Endothelial cell of umbilical vein (primary cell): ENCODE results near the gene SSH3. TPM values are rescaled to one million over a fixed set of nuclear protein-coding genes. Genes with fewer than 3 reads are reported as not detected.

Source experiments
- BruUV-seq: library from RNA; stranded (reverse); fragments of 400-500 nt; replicated peaks from 2 replicates; lab custom pipeline; 2021; lab: Mats Ljungman, UMichigan
- CTCF ChIA-PET: fragments of 300-600, 350-600 bp; sonication (Branson Sonifier 250); formaldehyde crosslinking; loops from one replicate; lab custom pipeline; 2021; ENCODE audit warnings: antibody characterized with exemption, inconsistent platforms; lab: Charles Lee
- POLR2A ChIA-PET: fragments of 300-600, 350-600 bp; sonication (Branson Sonifier 250); formaldehyde crosslinking; loops from one replicate; lab custom pipeline; 2021; ENCODE audit warnings: antibody characterized with exemption, inconsistent platforms; lab: Charles Lee
- DNase-seq: peaks from one replicate; pipeline ENCODE4 v3.0.0-alpha.2; 2011; ENCODE audit warnings: low read depth, low spot score
- FAIRE-seq: peaks from 2 replicates; lab custom pipeline; 2011; peaks lifted over from hg19 to GRCh38; lab: Jason Lieb, UNC
- H2AFZ ChIP-seq: 2 replicates; pipeline ENCODE4 v1.6.0; 2012; ENCODE audit warnings: low read depth, low read length, control low read depth, inconsistent platforms
- H3K27ac ChIP-seq: 2 replicates; pipeline ENCODE4 v1.5.1; 2011; ENCODE audit warnings: low read depth, mild to moderate bottlenecking, control low read depth, low read length, moderate library complexity; ENCODE audit not compliant: insufficient read depth
- H3K27me3 ChIP-seq, 2 experiments: 2 replicates each; pipeline versions ENCODE4 v1.6.0 to v1.6.1; 2011; ENCODE audit warnings: low read length in 2 of 2, mixed read lengths in 1 of 2; ENCODE audit not compliant: control insufficient read depth in 2 of 2, insufficient read depth in 2 of 2
- H3K36me3 ChIP-seq, 2 experiments: 2 replicates in 1 of 2; 3 replicates in 1 of 2; pipeline ENCODE4 v1.5.1; 2011; ENCODE audit warnings: low read length in 2 of 2, mild to moderate bottlenecking in 1 of 2, moderate library complexity in 1 of 2; ENCODE audit not compliant: control insufficient read depth in 2 of 2, insufficient read depth in 2 of 2; ENCODE audit errors: extremely low read depth in 1 of 2
- H3K4me1 ChIP-seq: 3 replicates; pipeline ENCODE4 v1.5.1; 2011; ENCODE audit warnings: mild to moderate bottlenecking, low read length; ENCODE audit not compliant: control insufficient read depth, insufficient read depth; ENCODE audit errors: extremely low read depth
- H3K4me2 ChIP-seq: 2 replicates; pipeline ENCODE4 v1.6.1; 2011; ENCODE audit warnings: low read length, control low read depth, mixed read lengths; ENCODE audit not compliant: insufficient read depth
- H3K4me3 ChIP-seq, 3 experiments: fragments of 200-600 bp in 1 of 3; sonication (generic), shearing (Covaris generic) in 1 of 3; replicated peaks in 1 of 3; 2 replicates each; pipeline ENCODE4 v1.5.1; 2011 to 2016; ENCODE audit warnings: control low read depth in 3 of 3, low read length in 3 of 3, mild to moderate bottlenecking in 2 of 3, inconsistent platforms in 1 of 3, low read depth in 1 of 3, moderate library complexity in 1 of 3; ENCODE audit not compliant: insufficient read depth in 1 of 3
- H3K79me2 ChIP-seq: 2 replicates; pipeline ENCODE4 v1.6.0; 2012; ENCODE audit warnings: low read length, inconsistent platforms; ENCODE audit not compliant: control insufficient read depth, insufficient read depth
- H3K9ac ChIP-seq: replicated peaks from 2 replicates; pipeline ENCODE3; 2011; ENCODE audit warnings: low read length, control low read depth; ENCODE audit not compliant: insufficient read depth; ENCODE audit errors: extremely low read depth
- H3K9me1 ChIP-seq: replicated peaks from 3 replicates; pipeline ENCODE4 v1.6.0; 2011; ENCODE audit warnings: mild to moderate bottlenecking, low read length; ENCODE audit not compliant: control insufficient read depth, insufficient read depth; ENCODE audit errors: extremely low read depth
- H3K9me3 ChIP-seq: replicated peaks from 2 replicates; pipeline ENCODE4 v1.5.1; 2012; ENCODE audit warnings: low read length, inconsistent platforms; ENCODE audit not compliant: control insufficient read depth, insufficient read depth
- H4K20me1 ChIP-seq: replicated peaks from 2 replicates; pipeline ENCODE3; 2011; ENCODE audit warnings: mild to moderate bottlenecking, low read length; ENCODE audit not compliant: control insufficient read depth, insufficient read depth; ENCODE audit errors: extremely low read depth
- CTCF ChIP-seq, 2 donors: IDR thresholded peaks; 1 replicate in 1 of 2; 2 replicates in 1 of 2; pipeline ENCODE4 v1.5.1; 2011; ENCODE audit warnings: low read length in 2 of 2, mild to moderate bottlenecking in 2 of 2, moderate library complexity in 2 of 2, control low read depth in 1 of 2, inconsistent platforms in 1 of 2, low read depth in 1 of 2; ENCODE audit not compliant: insufficient read depth in 1 of 2; ENCODE audit errors: extremely low read depth in 1 of 2
- EZH2 ChIP-seq: IDR thresholded peaks from 2 replicates; pipeline ENCODE4 v1.6.1; 2012; ENCODE audit warnings: borderline replicate concordance, low read depth, mild to moderate bottlenecking, moderate library complexity, low read length, inconsistent platforms; ENCODE audit not compliant: severe bottlenecking
- FOS ChIP-seq: IDR thresholded peaks from 2 replicates; pipeline ENCODE4 v1.6.1; 2011; ENCODE audit warnings: mild to moderate bottlenecking, low read length, moderate library complexity, borderline replicate concordance; ENCODE audit not compliant: insufficient read depth
- GATA2 ChIP-seq: IDR thresholded peaks from 2 replicates; pipeline ENCODE4 v1.7.0; 2011; ENCODE audit warnings: low read depth, mild to moderate bottlenecking, moderate library complexity, mixed read lengths, low read length; ENCODE audit not compliant: insufficient read length, insufficient read depth
- JUN ChIP-seq: IDR thresholded peaks from 2 replicates; pipeline ENCODE4 v1.6.1; 2011; ENCODE audit warnings: borderline replicate concordance, low read depth; ENCODE audit not compliant: insufficient read length, insufficient read depth
- MAX ChIP-seq: IDR thresholded peaks from 2 replicates; pipeline ENCODE4 v1.6.1; 2011; ENCODE audit not compliant: insufficient read depth, insufficient read length
- MYC ChIP-seq: IDR thresholded peaks from one replicate; pipeline ENCODE4 v1.6.1; 2011; ENCODE audit warnings: mild to moderate bottlenecking, low read depth, low read length
- POLR2A ChIP-seq: IDR thresholded peaks from 2 replicates; pipeline ENCODE4 v1.6.1; 2012; ENCODE audit warnings: low read depth, mild to moderate bottlenecking, control low read depth, low read length
- POLR2AphosphoS5 ChIP-seq: IDR thresholded peaks from 2 replicates; pipeline ENCODE4 v1.6.1; 2012; ENCODE audit warnings: low read depth, mild to moderate bottlenecking, control low read depth, low read length, moderate library complexity; ENCODE audit not compliant: insufficient read depth
- dilution Hi-C: fragments of 300-500 bp; cut with MboI; formaldehyde crosslinking; loops from one replicate; pipeline ENCODE4 v1.15.0; 2019; ENCODE audit warnings: low sequenced_read_pairs; ENCODE audit not compliant: extremely low pct_ligation_motif_present
- intact Hi-C: fragments of 100-400 bp; cut with micrococcal nuclease; formaldehyde crosslinking; loops from one replicate; pipeline ENCODE4 v1.10.0; 2022
- polyA plus RNA-seq, 4 experiments: library from polyadenylated mRNA; depleted of rRNA in 3 of 4; stranded (reverse) in 3 of 4; unstranded in 1 of 4; fragments of >200 nt; gene quantifications; 2 replicates each; pipeline versions ENCODE4 v1.2.1 to v1.2.3, GENCODE V29; 2011 to 2012; ENCODE audit warnings: missing spikeins in 1 of 4
- total RNA-seq: library from RNA; stranded (reverse); gene quantifications from 2 replicates; pipeline ENCODE4 v1.2.3, GENCODE V29; 2021

SSH3 gene
- total and polyA plus RNA-seq, 2 donors (not counting 3 experiments of a cell fraction or from before 2014, with no cell fraction given) = 14.3 to 16.5 TPM

- Histone ChIP-seq H3K27me3 (no peaks in the 10 kb centered on the region), H4K20me1 (no peaks in the 10 kb centered on the region), H3K9ac (no peak overlapping the region), H3K27ac (no peak overlapping the region), H3K4me3 (no peak overlapping the region), H2AFZ (no peak overlapping the region), H3K79me2 (peaks cover 18% of the 10 kb centered on the region), H3K4me1 (peaks cover 17% of the 10 kb centered on the region), H3K9me1 (no peaks in the 10 kb centered on the region), H3K9me3 (no peaks in the 10 kb centered on the region), H3K36me3 (peaks cover 8 to 58% of the 10 kb centered on the region in 2 experiments), H3K4me2 (no peak overlapping the region)
- dilution Hi-C loops (no loop called here), intact Hi-C loops (no loop called here)
- ChIA-PET CTCF (interaction anchor here (1.1 kb wide), 1 partner anchor 37 kb away, joined by 3 read pairs; no protein-coding TSS in a partner anchor), POLR2A (no interaction called here)
- DNase-seq (no peak), FAIRE-seq (no peak)
- no peak for TF ChIP-seq MAX
- TF ChIP-seq JUN = no peak
- no peak for TF ChIP-seq EZH2
- TF ChIP-seq CTCF (IDR thresholded peaks at IDR 0.05; ENCODE audit: extremely low read depth in 1 of 2, insufficient read depth in 1 of 2, low read depth in 1 of 2, low read length in 2 of 2) = no peak
- no peak for TF ChIP-seq MYC
- no peak for TF ChIP-seq POLR2A
- TF ChIP-seq GATA2 = no peak
- no peak for TF ChIP-seq FOS
- no peak for TF ChIP-seq POLR2AphosphoS5
- no TSS peak for BruUV-seq
Measured at GRCh38 chr11:67280341-67280787, 23.0 kb upstream of the SSH3 start.
